T-helper 2 cell treated with Interferon-gamma antibody and Interleukin-4, amounts not matched to agents 100 ng/mL and 5 ng/mL, for 36 hours (primary cell): ENCODE data around the gene PLEKHO2. TPM values are rescaled to one million over a fixed set of nuclear protein-coding genes. Genes with fewer than 3 reads are reported as not detected.

Source experiments
- intact Hi-C: fragments of 100-400 bp; cut with micrococcal nuclease; formaldehyde crosslinking; loops from one replicate; pipeline ENCODE4 v1.15.1; 2023
- total RNA-seq: library from RNA; stranded (reverse); gene quantifications from 2 replicates; pipeline ENCODE4 v1.2.3, GENCODE V29; 2022

Gene PLEKHO2
- total RNA-seq, 1 donor from 2014 or later, result 24.2 TPM

GRCh38 chr15:64909546-64909945 is 67.8 kb downstream of the PLEKHO2 start:
- intact Hi-C loops, result no loop called here

GRCh38 chr15:64911311-64912186 is 69.8 kb downstream of the PLEKHO2 start, which contains the start of gene ANKDD1A:
ANKDD1A (plus strand) TSS chr15:64911902; CDS start chr15:64911931, 29 bp downstream.
- intact Hi-C loops, result loop anchor here (2.0 kb wide), 1 partner anchor 17 kb away; no protein-coding TSS in a partner anchor

GRCh38 chr15:64912379-64913325 is 70.9 kb downstream of the PLEKHO2 start:
- intact Hi-C loops, result no loop called here

GRCh38 chr15:64915518-64916227 is 74.0 kb downstream of the PLEKHO2 start:
- intact Hi-C loops, result no loop called here

- intact Hi-C loops, result no loop called here
Measured at GRCh38 chr15:64916365-64916764, 74.7 kb downstream of the PLEKHO2 start.

- intact Hi-C loops, result no loop called here
Measured at GRCh38 chr15:64917211-64917610, 75.5 kb downstream of the PLEKHO2 start.

Other genes starting within 250 kb of the PLEKHO2 start
- not detected in 2 replicates for gene RBPMS2, start 66.3 kb upstream of the PLEKHO2 start, total RNA-seq
- gene PIF1, start 16.3 kb upstream of the PLEKHO2 start, total RNA-seq, result 35.8 and 36.7 TPM in 2 replicates
- gene ANKDD1A, start 70.0 kb downstream of the PLEKHO2 start, total RNA-seq, result 1.7 and 3.0 TPM in 2 replicates
- gene SPG21, start 148.0 kb downstream of the PLEKHO2 start, total RNA-seq, result 58.5 and 58.7 TPM in 2 replicates
- 13.3 and 15.6 TPM in 2 replicates for gene MTFMT, start 187.7 kb downstream of the PLEKHO2 start, total RNA-seq
- not detected in 2 replicates for gene SLC51B, start 203.5 kb downstream of the PLEKHO2 start, total RNA-seq
- not detected in 2 replicates for gene RASL12, start 226.1 kb downstream of the PLEKHO2 start, total RNA-seq
- not detected in 2 replicates for gene KBTBD13, start 234.8 kb downstream of the PLEKHO2 start, total RNA-seq